GM12801 (cell line): ENCODE measurements around the gene CCL25.

Experiments
- CTCF ChIP-seq: IDR thresholded peaks from one replicate; pipeline ENCODE4 v1.5.1; 2011; ENCODE audit warnings: control low read depth; ENCODE audit not compliant: insufficient read length; ENCODE audit errors: extremely low read depth

CCL25 gene

GRCh38 chr19:8097198-8097597 lies 44.6 kb downstream of the CCL25 start:
- TF ChIP-seq CTCF, result no peak

- no peak for TF ChIP-seq CTCF
Observed at GRCh38 chr19:8097681-8098567, 45.4 kb downstream of the CCL25 start.

- TF ChIP-seq CTCF, result no peak
Observed at GRCh38 chr19:8101311-8101710, 48.8 kb downstream of the CCL25 start.

- no peak for TF ChIP-seq CTCF
Observed at GRCh38 chr19:8105471-8105870, 52.9 kb downstream of the CCL25 start.

- TF ChIP-seq CTCF, result no peak
Observed at GRCh38 chr19:8107301-8107903, 54.8 kb downstream of the CCL25 start.

GRCh38 chr19:8108560-8109445 lies 56.2 kb downstream of the CCL25 start:
- TF ChIP-seq CTCF, result no peak

GRCh38 chr19:8109455-8109854 lies 56.9 kb downstream of the CCL25 start:
- TF ChIP-seq CTCF, result no peak
